Mammary epithelial cell (primary cell): ENCODE data around the gene ACOT9.

Experiments
- CTCF ChIP-seq, 2 donors: IDR thresholded peaks in 1 of 2; conservative IDR thresholded peaks in 1 of 2; 2 replicates each; pipeline ENCODE4 v1.5.1; 2011 to 2012; ENCODE audit warnings: inconsistent platforms in 2 of 2, low read length in 2 of 2, mild to moderate bottlenecking in 2 of 2, control low read depth in 1 of 2, low read depth in 1 of 2; ENCODE audit not compliant: insufficient read depth in 1 of 2; ENCODE audit errors: extremely low read depth in 1 of 2
- EZH2 ChIP-seq: IDR thresholded peaks from 2 replicates; pipeline ENCODE4 v1.6.1; 2012; ENCODE audit warnings: low read length, inconsistent platforms, borderline replicate concordance

- TF ChIP-seq CTCF (conservative IDR thresholded peaks at IDR 0.05 in 1 of 2, IDR thresholded peaks at IDR 0.05 in 1 of 2; ENCODE audit: extremely low read depth in 1 of 2, insufficient read depth in 1 of 2, low read depth in 1 of 2, low read length in 2 of 2): no peak
- no peak for TF ChIP-seq EZH2
Measured at GRCh38 chrX:23787745-23788118, 44.7 kb upstream of the ACOT9 start.
